Keratinocyte (primary cell): ENCODE measurements around the gene LOXHD1. TPM values are rescaled to one million over a fixed set of nuclear protein-coding genes. Genes with fewer than 3 reads are reported as not detected.

Source experiments
- DNase-seq: peaks from one replicate; pipeline ENCODE4 v3.0.0-alpha.2; 2011; ENCODE audit warnings: low read depth, missing footprints, low spot score
- FAIRE-seq: peaks from 2 replicates; lab custom pipeline; 2011; peaks lifted over from hg19 to GRCh38; lab: Jason Lieb, UNC
- H2AFZ ChIP-seq: 2 replicates; pipeline ENCODE4 v1.6.0; 2012; ENCODE audit warnings: low read length, control low read depth, inconsistent platforms; ENCODE audit not compliant: control insufficient read depth
- H3K27ac ChIP-seq: 2 replicates; pipeline ENCODE4 v1.5.1; 2011; ENCODE audit warnings: low read length; ENCODE audit not compliant: control insufficient read depth, insufficient read depth
- H3K27me3 ChIP-seq: 3 replicates; pipeline ENCODE4 v1.6.0; 2011; ENCODE audit warnings: low read length; ENCODE audit not compliant: control insufficient read depth, insufficient read depth; ENCODE audit errors: extremely low read depth
- H3K36me3 ChIP-seq, 2 experiments: 2 replicates in 1 of 2; 3 replicates in 1 of 2; pipeline ENCODE4 v1.5.1; 2011; ENCODE audit warnings: low read length in 2 of 2, mild to moderate bottlenecking in 1 of 2; ENCODE audit not compliant: control insufficient read depth in 2 of 2, insufficient read depth in 2 of 2; ENCODE audit errors: extremely low read depth in 1 of 2
- H3K4me1 ChIP-seq: 3 replicates; pipeline ENCODE4 v1.5.1; 2011; ENCODE audit warnings: low read length; ENCODE audit not compliant: control insufficient read depth, insufficient read depth; ENCODE audit errors: extremely low read depth
- H3K4me2 ChIP-seq: 3 replicates; pipeline ENCODE4 v1.6.0; 2011; ENCODE audit warnings: low read depth, low read length; ENCODE audit not compliant: control insufficient read depth, insufficient read depth; ENCODE audit errors: extremely low read depth
- H3K4me3 ChIP-seq, 3 experiments: fragments of 200-600 bp in 1 of 3; sonication (generic) in 1 of 3; 2 replicates in 2 of 3; 3 replicates in 1 of 3; pipeline ENCODE4 v1.5.1; 2011 to 2016; ENCODE audit warnings: low read length in 3 of 3, mild to moderate bottlenecking in 3 of 3, control low read depth in 2 of 3, inconsistent platforms in 1 of 3, low read depth in 1 of 3, mixed read lengths in 1 of 3, mixed run types in 1 of 3, moderate library complexity in 1 of 3; ENCODE audit not compliant: control insufficient read depth in 2 of 3, insufficient read depth in 2 of 3; ENCODE audit errors: extremely low read depth in 1 of 3
- H3K79me2 ChIP-seq: 2 replicates; pipeline ENCODE4 v1.6.0; 2012; ENCODE audit warnings: low read length; ENCODE audit not compliant: control insufficient read depth, insufficient read depth
- H3K9ac ChIP-seq: 3 replicates; pipeline ENCODE4 v1.6.0; 2011; ENCODE audit warnings: low read length; ENCODE audit not compliant: control insufficient read depth, insufficient read depth; ENCODE audit errors: extremely low read depth
- H3K9me1 ChIP-seq: 3 replicates; pipeline ENCODE4 v1.6.0; 2011; ENCODE audit warnings: low read length; ENCODE audit not compliant: control insufficient read depth, insufficient read depth; ENCODE audit errors: extremely low read depth
- H3K9me3 ChIP-seq: 2 replicates; pipeline ENCODE4 v1.5.1; 2012; ENCODE audit warnings: low read depth, low read length; ENCODE audit not compliant: control insufficient read depth
- H4K20me1 ChIP-seq: 3 replicates; pipeline ENCODE4 v1.6.0; 2011; ENCODE audit warnings: low read length; ENCODE audit not compliant: control insufficient read depth, insufficient read depth; ENCODE audit errors: extremely low read depth
- CTCF ChIP-seq, 3 experiments: IDR thresholded peaks in 1 of 3; conservative IDR thresholded peaks in 1 of 3; optimal IDR thresholded peaks in 1 of 3; 2 replicates in 2 of 3; 3 replicates in 1 of 3; pipeline versions ENCODE3 to v1.5.1; 2011; ENCODE audit warnings: low read length in 3 of 3, mild to moderate bottlenecking in 3 of 3, moderate library complexity in 2 of 3, control low read depth in 1 of 3, inconsistent platforms in 1 of 3; ENCODE audit not compliant: insufficient read depth in 2 of 3; ENCODE audit errors: extremely low read depth in 1 of 3
- EZH2 ChIP-seq: IDR thresholded peaks from one replicate; pipeline ENCODE4 v1.6.1; 2012; ENCODE audit warnings: inconsistent platforms, mild to moderate bottlenecking, low read length, moderate library complexity
- dilution Hi-C: fragments of 300-500 bp; cut with MboI; formaldehyde crosslinking; loops from one replicate; pipeline ENCODE4 v1.7.0; 2020; ENCODE audit warnings: low sequenced_read_pairs; ENCODE audit not compliant: extremely low pct_ligation_motif_present
- polyA plus RNA-seq, 5 experiments: library from polyadenylated mRNA; depleted of rRNA in 3 of 5; stranded (reverse) in 3 of 5; stranded (forward) in 1 of 5; unstranded in 1 of 5; fragments of >200 nt; gene quantifications; 1 replicate in 1 of 5; 2 replicates in 3 of 5; 3 replicates in 1 of 5; pipeline versions ENCODE4 v1.2.1 to v1.2.3, GENCODE V29; 2011 to 2012; ENCODE audit warnings: missing spikeins in 2 of 5, low read depth in 1 of 5, low replicate concordance in 1 of 5

LOXHD1 gene
- polyA plus RNA-seq, 1 donor (not counting 4 experiments of a cell fraction or from before 2014, with no cell fraction given) = not detected

- FAIRE-seq (no peak), DNase-seq (no peak)
- Histone ChIP-seq H3K4me1 (no peaks in the 10 kb centered on the region), H3K4me3 (no peak overlapping the region), H3K36me3 (no peaks in the 10 kb centered on the region), H2AFZ (no peak overlapping the region), H3K27me3 (no peaks in the 10 kb centered on the region), H3K9me3 (no peaks in the 10 kb centered on the region), H3K27ac (no peak overlapping the region), H3K9ac (no peak overlapping the region), H3K9me1 (no peaks in the 10 kb centered on the region), H3K4me2 (no peak overlapping the region), H3K79me2 (no peaks in the 10 kb centered on the region), H4K20me1 (no peaks in the 10 kb centered on the region)
- no peak for TF ChIP-seq CTCF (optimal IDR thresholded peaks at IDR 0.05 in 1 of 3, IDR thresholded peaks at IDR 0.05 in 1 of 3, conservative IDR thresholded peaks at IDR 0.05 in 1 of 3; ENCODE audit: extremely low read depth in 1 of 3, insufficient read depth in 2 of 3, low read length in 3 of 3)
- TF ChIP-seq EZH2 = no peak
- dilution Hi-C loops = no loop called here
Observed at GRCh38 chr18:46679846-46680598, 23.0 kb upstream of the LOXHD1 start.

- Histone ChIP-seq H2AFZ (no peak overlapping the region), H3K9me1 (no peaks in the 10 kb centered on the region), H3K4me1 (no peaks in the 10 kb centered on the region), H3K27me3 (no peaks in the 10 kb centered on the region), H3K79me2 (no peaks in the 10 kb centered on the region), H4K20me1 (no peaks in the 10 kb centered on the region), H3K36me3 (no peaks in the 10 kb centered on the region), H3K9me3 (no peaks in the 10 kb centered on the region), H3K4me2 (no peak overlapping the region), H3K27ac (no peak overlapping the region), H3K4me3 (no peak overlapping the region), H3K9ac (no peak overlapping the region)
- no peak for FAIRE-seq
- no peak for DNase-seq
- TF ChIP-seq CTCF (optimal IDR thresholded peaks at IDR 0.05 in 1 of 3, IDR thresholded peaks at IDR 0.05 in 1 of 3, conservative IDR thresholded peaks at IDR 0.05 in 1 of 3; ENCODE audit: extremely low read depth in 1 of 3, insufficient read depth in 2 of 3, low read length in 3 of 3) (no peak), EZH2 (no peak)
- dilution Hi-C loops = no loop called here
Observed at GRCh38 chr18:46678785-46679399, 21.9 kb upstream of the LOXHD1 start.
